Measurements from ENCODE around the gene DPP10. TPM values are rescaled to one million over a fixed set of nuclear protein-coding genes. Genes with fewer than 3 reads are reported as not detected.

DPP10 gene
- total RNA-seq, 2 experiments from 2014 or later: not detected

- Mint-ChIP-seq H3K27me3 (no peaks in the 10 kb centered on the region), H3K36me3 (no peaks in the 10 kb centered on the region), H3K27ac (no peak overlapping the region), H3K9me3 (peaks cover 2% of the 10 kb centered on the region), H3K4me1 (no peaks in the 10 kb centered on the region), H3K4me3 (no peak overlapping the region)
- POLR2A ChIA-PET: no interaction called here
- DNase-seq: no peak
- no peak for ATAC-seq (ENCODE audit: low read depth)
These were observed 417.5 kb downstream of the DPP10 start for GRCh38 chr2:114859726-114860510.

DNA sequence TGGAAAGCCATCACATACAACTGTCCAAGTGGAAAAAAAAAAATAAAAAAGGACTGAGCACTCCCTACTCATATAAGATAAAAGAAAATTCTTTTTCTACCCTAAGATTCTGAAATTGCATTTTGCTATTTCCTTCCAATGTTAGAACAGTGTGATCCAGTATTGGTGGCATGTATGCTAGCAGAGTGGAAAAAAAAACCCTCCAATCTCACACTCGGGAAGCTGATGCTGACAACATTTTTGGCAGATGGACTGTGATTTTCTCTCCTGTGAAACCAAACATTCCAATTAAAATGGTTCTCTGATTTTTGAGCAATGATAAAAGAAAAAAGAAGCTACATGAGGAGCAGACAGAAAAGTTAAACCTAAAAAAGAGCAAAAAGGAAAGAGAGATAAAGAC lies 419.8 kb downstream of the DPP10 start:
- ATAC-seq (ENCODE audit: low read depth) (no peak), DNase-seq (no peak)
- Mint-ChIP-seq H3K27me3 (no peaks in the 10 kb centered on the region), H3K4me1 (no peaks in the 10 kb centered on the region), H3K27ac (no peak overlapping the region), H3K4me3 (no peak overlapping the region), H3K9me3 (no peaks in the 10 kb centered on the region), H3K36me3 (no peaks in the 10 kb centered on the region)
- POLR2A ChIA-PET: no interaction called here

DNA sequence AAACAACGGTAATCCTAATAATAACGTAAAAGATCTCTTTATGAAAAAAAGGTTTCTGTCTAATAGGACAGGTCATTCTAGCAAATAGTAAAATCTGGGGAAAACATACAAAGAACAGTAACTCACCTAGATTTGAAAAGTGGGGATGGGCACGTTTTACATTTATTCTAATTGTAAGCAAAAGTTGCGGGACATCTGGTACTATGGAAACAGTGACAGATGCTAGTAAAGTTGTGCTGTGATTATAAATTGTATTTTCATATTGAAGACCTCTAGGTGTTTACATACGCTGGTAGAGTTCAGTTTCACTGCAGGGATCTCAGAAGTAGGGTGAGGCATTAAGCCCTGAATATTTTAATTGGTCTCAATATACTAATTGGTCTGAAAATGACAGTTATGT lies 422.5 kb downstream of the DPP10 start:
- H3K4me3 Mint-ChIP-seq: no peak overlapping the region
- ATAC-seq (ENCODE audit: low read depth): no peak
- H3K36me3 Mint-ChIP-seq: no peaks in the 10 kb centered on the region
- H3K9me3 Mint-ChIP-seq: no peaks in the 10 kb centered on the region
- POLR2A ChIA-PET: no interaction called here
- H3K27ac Mint-ChIP-seq: no peak overlapping the region
- H3K27me3 Mint-ChIP-seq: no peaks in the 10 kb centered on the region
- DNase-seq: no peak
- no peaks in the 10 kb centered on the region for H3K4me1 Mint-ChIP-seq

- POLR2A ChIA-PET: no interaction called here
- Mint-ChIP-seq H3K27ac (no peak overlapping the region), H3K9me3 (no peaks in the 10 kb centered on the region), H3K4me3 (no peak overlapping the region), H3K4me1 (no peaks in the 10 kb centered on the region), H3K36me3 (no peaks in the 10 kb centered on the region), H3K27me3 (no peaks in the 10 kb centered on the region)
- ATAC-seq (ENCODE audit: low read depth): no peak
- no peak for DNase-seq
These were observed 437.6 kb downstream of the DPP10 start for GRCh38 chr2:114880046-114880445.

GRCh38 chr2:114919985-114920384 lies 477.5 kb downstream of the DPP10 start:
- ATAC-seq (ENCODE audit: low read depth): no peak
- H3K4me3 Mint-ChIP-seq: no peak overlapping the region
- POLR2A ChIA-PET: no interaction called here
- H3K27ac Mint-ChIP-seq: no peak overlapping the region
- no peaks in the 10 kb centered on the region for H3K36me3 Mint-ChIP-seq
- no peaks in the 10 kb centered on the region for H3K4me1 Mint-ChIP-seq
- H3K27me3 Mint-ChIP-seq: no peaks in the 10 kb centered on the region
- no peak for DNase-seq
- no peaks in the 10 kb centered on the region for H3K9me3 Mint-ChIP-seq

GRCh38 chr2:114922076-114922475 lies 479.6 kb downstream of the DPP10 start:
- Mint-ChIP-seq H3K4me3 (no peak overlapping the region), H3K27me3 (no peaks in the 10 kb centered on the region), H3K9me3 (no peaks in the 10 kb centered on the region), H3K36me3 (no peaks in the 10 kb centered on the region), H3K27ac (no peak overlapping the region), H3K4me1 (no peaks in the 10 kb centered on the region)
- POLR2A ChIA-PET: no interaction called here
- ATAC-seq (ENCODE audit: low read depth) (no peak), DNase-seq (no peak)

- no peaks in the 10 kb centered on the region for H3K36me3 Mint-ChIP-seq
- no peak for ATAC-seq (ENCODE audit: low read depth)
- H3K27me3 Mint-ChIP-seq: no peaks in the 10 kb centered on the region
- no peak overlapping the region for H3K27ac Mint-ChIP-seq
- POLR2A ChIA-PET: no interaction called here
- H3K9me3 Mint-ChIP-seq: peaks cover 5% of the 10 kb centered on the region
- DNase-seq: no peak
- H3K4me3 Mint-ChIP-seq: no peak overlapping the region
- no peaks in the 10 kb centered on the region for H3K4me1 Mint-ChIP-seq
These were observed 483.1 kb downstream of the DPP10 start for GRCh38 chr2:114925296-114926255.

GRCh38 chr2:114926303-114926702 lies 483.9 kb downstream of the DPP10 start:
- Mint-ChIP-seq H3K4me1 (no peaks in the 10 kb centered on the region), H3K4me3 (no peak overlapping the region)
- POLR2A ChIA-PET: no interaction called here

GRCh38 chr2:114929225-114929624 lies 486.8 kb downstream of the DPP10 start:
- Mint-ChIP-seq H3K27ac (no peak overlapping the region), H3K36me3 (no peaks in the 10 kb centered on the region), H3K4me3 (no peak overlapping the region), H3K4me1 (no peaks in the 10 kb centered on the region), H3K9me3 (peaks cover 7% of the 10 kb centered on the region), H3K27me3 (no peaks in the 10 kb centered on the region)
- POLR2A ChIA-PET: no interaction called here
- DNase-seq (no peak), ATAC-seq (ENCODE audit: low read depth) (no peak)

More at GRCh38 chr2:114926303-114926702, 483.9 kb downstream of the DPP10 start:
- Mint-ChIP-seq H3K9me3 (peaks cover 7% of the 10 kb centered on the region), H3K27me3 (no peaks in the 10 kb centered on the region), H3K36me3 (no peaks in the 10 kb centered on the region), H3K27ac (no peak overlapping the region)
- no peak for DNase-seq
- ATAC-seq (ENCODE audit: low read depth): no peak

DNA sequence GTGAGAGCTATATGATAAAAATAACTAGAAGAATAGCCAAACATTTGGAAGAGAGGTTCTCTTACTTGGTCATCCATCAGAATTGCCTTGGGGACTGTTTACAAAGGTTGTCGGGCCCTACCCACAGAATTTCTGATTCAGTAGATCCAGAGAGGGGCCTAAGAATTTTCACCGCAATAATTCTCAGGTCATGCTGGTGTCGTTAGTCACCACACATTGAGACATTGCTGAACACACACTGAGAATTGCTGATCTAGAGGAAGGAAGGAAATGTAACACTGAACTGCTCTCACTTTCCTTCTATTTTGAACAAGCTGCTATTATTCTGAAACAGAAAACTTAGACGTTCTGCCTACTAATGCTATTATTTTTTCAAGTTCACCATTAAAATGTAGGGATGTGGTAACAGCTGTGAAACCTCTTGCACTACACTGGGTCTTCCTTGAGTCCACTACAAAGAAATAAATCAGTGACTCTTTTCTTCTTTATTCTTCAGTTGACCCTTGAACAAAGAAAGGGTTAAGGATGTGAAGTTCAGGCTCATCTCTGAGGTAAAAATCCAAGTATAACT lies 491.3 kb downstream of the DPP10 start:
- POLR2A ChIA-PET: no interaction called here
- Mint-ChIP-seq H3K4me1 (no peaks in the 10 kb centered on the region), H3K27me3 (no peaks in the 10 kb centered on the region), H3K27ac (no peak overlapping the region), H3K36me3 (no peaks in the 10 kb centered on the region), H3K9me3 (peaks cover 7% of the 10 kb centered on the region), H3K4me3 (no peak overlapping the region)
- ATAC-seq (ENCODE audit: low read depth): no peak
- DNase-seq: no peak

DNA sequence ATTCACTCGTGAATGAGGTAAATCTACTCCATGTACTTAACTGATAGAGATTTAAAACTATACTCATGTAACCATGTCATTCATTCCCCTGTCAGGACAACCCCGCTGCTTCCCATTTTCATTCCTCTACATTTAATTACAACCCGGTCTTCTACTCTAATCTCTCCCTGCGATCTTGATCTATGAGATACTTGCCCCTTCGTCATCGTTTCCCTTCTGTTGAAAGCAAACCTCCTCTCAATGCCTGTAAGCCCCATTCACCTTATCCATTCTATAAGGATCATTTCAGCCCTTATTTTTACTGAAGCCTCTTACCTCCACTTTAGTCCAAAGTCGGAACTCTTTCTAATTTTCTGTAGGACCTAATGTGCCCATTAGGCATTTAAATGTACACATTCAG lies 492.6 kb downstream of the DPP10 start:
- ATAC-seq (ENCODE audit: low read depth) (no peak), DNase-seq (no peak)
- no peak overlapping the region for H3K27ac Mint-ChIP-seq
- peaks cover 2% of the 10 kb centered on the region for H3K9me3 Mint-ChIP-seq
- H3K27me3 Mint-ChIP-seq: no peaks in the 10 kb centered on the region
- H3K4me1 Mint-ChIP-seq: no peaks in the 10 kb centered on the region
- POLR2A ChIA-PET: no interaction called here
- no peak overlapping the region for H3K4me3 Mint-ChIP-seq
- no peaks in the 10 kb centered on the region for H3K36me3 Mint-ChIP-seq

GRCh38 chr2:114937366-114937930 lies 495.0 kb downstream of the DPP10 start:
- no peaks in the 10 kb centered on the region for H3K9me3 Mint-ChIP-seq
- POLR2A ChIA-PET: no interaction called here
- no peaks in the 10 kb centered on the region for H3K4me1 Mint-ChIP-seq
- no peak for ATAC-seq (ENCODE audit: low read depth)
- H3K27ac Mint-ChIP-seq: no peak overlapping the region
- no peaks in the 10 kb centered on the region for H3K36me3 Mint-ChIP-seq
- H3K27me3 Mint-ChIP-seq: no peaks in the 10 kb centered on the region
- H3K4me3 Mint-ChIP-seq: no peak overlapping the region
- DNase-seq: no peak

DNA sequence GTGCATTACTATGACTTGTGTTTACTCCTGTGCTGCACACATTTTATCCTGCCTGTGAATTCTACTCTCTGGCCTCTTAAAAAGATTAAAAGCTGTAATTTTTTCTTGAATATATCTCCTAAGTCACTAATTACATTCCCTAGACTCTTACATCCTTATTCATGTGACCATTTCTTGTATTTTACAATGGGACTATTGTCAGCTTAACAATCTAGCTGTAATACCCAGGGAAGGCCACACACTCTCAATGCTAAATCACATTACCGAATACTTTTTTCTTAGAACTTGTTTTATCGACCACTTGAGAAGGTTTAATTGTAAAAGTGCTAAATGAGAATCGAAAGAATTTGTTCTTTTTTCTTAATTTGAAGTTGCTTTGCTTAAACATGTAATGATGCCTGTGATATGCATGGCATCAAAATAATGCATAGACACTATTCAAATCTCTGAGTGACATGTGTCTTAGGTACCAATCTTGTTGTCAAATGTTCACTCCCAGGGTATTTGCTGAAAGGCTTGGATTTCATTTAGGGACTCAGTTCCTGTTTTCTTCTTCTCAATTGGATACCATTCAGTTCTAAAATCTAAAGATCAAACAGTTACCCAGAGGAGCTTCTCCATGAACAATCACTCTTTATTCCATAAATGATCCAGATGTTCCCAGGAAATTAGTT lies 498.5 kb downstream of the DPP10 start:
- DNase-seq: no peak
- no peaks in the 10 kb centered on the region for H3K9me3 Mint-ChIP-seq

More for the DNA sequence above, 498.5 kb downstream of the DPP10 start:
- no peak overlapping the region for H3K27ac Mint-ChIP-seq
- H3K4me1 Mint-ChIP-seq: no peaks in the 10 kb centered on the region
- no peak for ATAC-seq (ENCODE audit: low read depth)
- POLR2A ChIA-PET: no interaction called here
- H3K27me3 Mint-ChIP-seq: no peaks in the 10 kb centered on the region
- H3K4me3 Mint-ChIP-seq: no peak overlapping the region
- H3K36me3 Mint-ChIP-seq: no peaks in the 10 kb centered on the region

All from activated naive CD8-positive, alpha-beta T cell treated with anti-CD3 and anti-CD28 coated beads, Interleukin-2, amount 10 ng/mL, durations not matched to agents 7 days and 5 days (primary cell).